ENCODE measurements around the gene EPO. TPM values are rescaled to one million over a fixed set of nuclear protein-coding genes. Genes with fewer than 3 reads are reported as not detected.
"Not testable (repeated sequence)": the region's sequence is repeated elsewhere in the genome, so short reads cannot be mapped to it uniquely, and the experiment has no call there.

EPO gene
- polyA plus RNA-seq, 2 of the 4 experiments (the other 2 are of a cell fraction) = not detected

DNA sequence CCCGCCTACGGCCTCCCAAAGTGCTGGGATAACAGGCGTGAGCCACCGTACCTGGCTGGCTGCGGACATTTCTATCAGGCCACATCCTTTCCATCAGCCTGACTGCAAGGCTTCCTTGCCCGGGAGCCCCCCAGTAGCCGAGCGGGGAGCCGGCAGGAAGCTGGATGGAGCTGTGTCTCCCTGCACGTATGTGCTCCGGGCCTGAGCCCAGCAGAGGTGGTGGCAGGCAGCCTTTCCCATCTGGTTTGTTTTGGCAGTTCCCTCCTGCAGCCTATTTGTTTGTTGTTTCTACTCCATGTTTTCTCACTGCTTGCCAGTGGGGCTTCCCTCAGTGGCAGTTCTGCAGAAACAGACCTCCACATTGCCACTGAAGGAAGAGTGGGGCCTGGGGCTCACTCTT, 8.9 kb upstream of the EPO start:
- 91% methylated on average over 11 of the region's 11 CpGs for WGBS (ENCODE audit: missing lambda C conversion rate)
- H3K4me3 ChIP-seq = no peak overlapping the region
- FAIRE-seq = no peak
- ATAC-seq = no peak
- no peak overlapping the region for H3K4me2 ChIP-seq
- TF ChIP-seq TFCP2L1 (CRISPR knock-in tag; IDR thresholded peaks at IDR 0.05) (no peak), ATOH8 (CRISPR knock-in tag; IDR thresholded peaks at IDR 0.05; ENCODE audit: low read depth) (no peak), ZC3H11A (IDR thresholded peaks at IDR 0.05) (no peak), HMGXB4 (CRISPR knock-in tag; IDR thresholded peaks at IDR 0.05; ENCODE audit: borderline replicate concordance) (no peak), TP53 (CRISPR knock-in tag; IDR thresholded peaks at IDR 0.05) (no peak), EHF (CRISPR knock-in tag; IDR thresholded peaks at IDR 0.05) (no peak), RCOR1 (IDR thresholded peaks at IDR 0.05; ENCODE audit: low read depth, low read length) (no peak), FOXS1 (CRISPR knock-in tag; IDR thresholded peaks at IDR 0.05) (no peak), RARB (CRISPR knock-in tag; IDR thresholded peaks at IDR 0.05) (no peak), POLR2AphosphoS2 (conservative IDR thresholded peaks at IDR 0.05; ENCODE audit: low read length) (no peak), E2F6 (IDR thresholded peaks at IDR 0.05; ENCODE audit: borderline replicate concordance, low read depth) (no peak)
- TF ChIP-seq, protein P1, sequence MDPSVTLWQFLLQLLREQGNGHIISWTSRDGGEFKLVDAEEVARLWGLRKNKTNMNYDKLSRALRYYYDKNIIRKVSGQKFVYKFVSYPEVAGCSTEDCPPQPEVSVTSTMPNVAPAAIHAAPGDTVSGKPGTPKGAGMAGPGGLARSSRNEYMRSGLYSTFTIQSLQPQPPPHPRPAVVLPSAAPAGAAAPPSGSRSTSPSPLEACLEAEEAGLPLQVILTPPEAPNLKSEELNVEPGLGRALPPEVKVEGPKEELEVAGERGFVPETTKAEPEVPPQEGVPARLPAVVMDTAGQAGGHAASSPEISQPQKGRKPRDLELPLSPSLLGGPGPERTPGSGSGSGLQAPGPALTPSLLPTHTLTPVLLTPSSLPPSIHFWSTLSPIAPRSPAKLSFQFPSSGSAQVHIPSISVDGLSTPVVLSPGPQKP (IDR thresholded peaks at IDR 0.05; ENCODE audit: low read depth, low read length) = no peak
- ChIA-PET CTCF (interaction anchor here (1.1 to 12.8 kb wide), 4 partner anchors 12 to 140 kb away, joined by 3 to 266 read pairs (median 10); partner anchors contain the start of genes EPO and SLC12A9), POLR2A (no interaction called here)
- DNase-seq (ENCODE audit: low read depth in 1 of 2, low spot score in 1 of 2) = no peak
- no peak overlapping the region for H3K27ac ChIP-seq
- peaks cover 8% of the 10 kb centered on the region for H3K4me1 ChIP-seq
- no peaks in the 10 kb centered on the region for H3K9me3 ChIP-seq

DNA sequence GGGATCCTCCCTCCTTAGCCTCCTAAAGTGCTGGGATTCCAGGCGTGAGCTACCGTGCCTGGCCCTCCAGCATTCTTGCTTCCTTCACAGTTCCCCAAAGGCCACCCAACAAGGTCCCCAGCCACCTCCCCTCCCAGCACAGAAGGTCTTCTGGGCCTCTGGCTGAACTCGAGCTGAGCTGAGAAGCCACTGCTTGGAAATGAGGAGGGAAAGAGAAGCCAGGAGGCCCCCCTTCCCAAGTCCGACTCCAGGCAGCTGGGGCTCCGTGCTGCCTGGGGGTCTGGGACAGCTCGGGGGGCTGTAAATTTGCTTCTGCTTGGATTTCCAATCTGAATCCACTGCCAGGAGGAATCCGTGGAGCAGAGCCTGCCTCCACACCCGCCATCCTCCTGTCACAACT, 5.5 kb upstream of the EPO start:
- H3K4me1 ChIP-seq = no peaks in the 10 kb centered on the region
- no peak overlapping the region for H3K27ac ChIP-seq
- no peaks in the 10 kb centered on the region for H3K9me3 ChIP-seq
- no peak for ATAC-seq
- 60% methylated on average over 7 of the region's 8 CpGs for WGBS (ENCODE audit: missing lambda C conversion rate)
- no peak overlapping the region for H3K4me2 ChIP-seq
- DNase-seq (ENCODE audit: low read depth in 1 of 2, low spot score in 1 of 2) = no peak
- CTCF ChIA-PET = interaction anchor here (0.6 to 19.8 kb wide), 5 partner anchors 8 to 244 kb away, joined by 3 to 280 read pairs (median 29); partner anchors contain the start of genes POP7 and SLC12A9
- FAIRE-seq = no peak
- H3K4me3 ChIP-seq = no peak overlapping the region
- TF ChIP-seq MYC (IDR thresholded peaks at IDR 0.05; ENCODE audit: borderline replicate concordance, low read length) (no peak), ZSCAN20 (CRISPR knock-in tag; IDR thresholded peaks at IDR 0.05) (no peak), ZFP36 (IDR thresholded peaks at IDR 0.05; ENCODE audit: borderline replicate concordance, partially characterized antibody) (no peak), NPAS2 (CRISPR knock-in tag; IDR thresholded peaks at IDR 0.05; ENCODE audit: borderline replicate concordance) (no peak), CBX2 (IDR thresholded peaks at IDR 0.05; ENCODE audit: borderline replicate concordance, low read depth) (no peak), RFX5 (IDR thresholded peaks at IDR 0.05) (no peak), RCOR1 (IDR thresholded peaks at IDR 0.05; ENCODE audit: low read depth, low read length) (no peak), SMC3 (IDR thresholded peaks at IDR 0.05) (no peak), ZC3H11A (IDR thresholded peaks at IDR 0.05) (no peak)
- TF ChIP-seq, protein P1 (IDR thresholded peaks at IDR 0.05; ENCODE audit: low read depth, low read length) = no peak
- TF ChIP-seq, protein P2, sequence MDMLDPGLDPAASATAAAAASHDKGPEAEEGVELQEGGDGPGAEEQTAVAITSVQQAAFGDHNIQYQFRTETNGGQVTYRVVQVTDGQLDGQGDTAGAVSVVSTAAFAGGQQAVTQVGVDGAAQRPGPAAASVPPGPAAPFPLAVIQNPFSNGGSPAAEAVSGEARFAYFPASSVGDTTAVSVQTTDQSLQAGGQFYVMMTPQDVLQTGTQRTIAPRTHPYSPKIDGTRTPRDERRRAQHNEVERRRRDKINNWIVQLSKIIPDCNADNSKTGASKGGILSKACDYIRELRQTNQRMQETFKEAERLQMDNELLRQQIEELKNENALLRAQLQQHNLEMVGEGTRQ (IDR thresholded peaks at IDR 0.05) = no peak
- TF ChIP-seq, protein P3, sequence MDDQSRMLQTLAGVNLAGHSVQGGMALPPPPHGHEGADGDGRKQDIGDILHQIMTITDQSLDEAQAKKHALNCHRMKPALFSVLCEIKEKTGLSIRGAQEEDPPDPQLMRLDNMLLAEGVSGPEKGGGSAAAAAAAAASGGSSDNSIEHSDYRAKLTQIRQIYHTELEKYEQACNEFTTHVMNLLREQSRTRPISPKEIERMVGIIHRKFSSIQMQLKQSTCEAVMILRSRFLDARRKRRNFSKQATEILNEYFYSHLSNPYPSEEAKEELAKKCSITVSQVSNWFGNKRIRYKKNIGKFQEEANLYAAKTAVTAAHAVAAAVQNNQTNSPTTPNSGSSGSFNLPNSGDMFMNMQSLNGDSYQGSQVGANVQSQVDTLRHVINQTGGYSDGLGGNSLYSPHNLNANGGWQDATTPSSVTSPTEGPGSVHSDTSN (IDR thresholded peaks at IDR 0.05) = no peak
- POLR2A ChIA-PET = interaction anchor here (2.0 kb wide), 1 partner anchor 9 kb away, joined by 6 read pairs; the partner anchor contains the start of gene POP7

DNA sequence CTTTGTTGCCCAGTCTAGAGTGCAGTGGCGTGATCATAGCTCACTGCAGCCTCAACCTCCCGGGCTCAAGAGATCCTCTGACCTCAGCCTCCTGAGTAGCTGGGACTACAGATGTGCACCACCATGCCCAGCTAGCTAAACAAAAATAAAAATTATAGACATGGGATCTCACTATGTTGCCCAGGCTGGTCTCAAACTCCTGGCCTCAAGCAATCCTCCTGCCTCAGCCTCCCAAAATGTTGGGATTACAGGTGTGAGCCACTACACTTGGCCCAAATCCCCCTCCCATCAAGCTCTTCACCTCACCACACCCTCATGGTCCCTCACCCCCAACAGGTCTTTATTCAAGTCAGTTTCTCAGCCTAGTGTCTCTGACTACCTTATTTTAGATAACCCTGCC, 3.2 kb upstream of the EPO start:
- not testable (repeated sequence) for FAIRE-seq

More for the DNA sequence above, 3.2 kb upstream of the EPO start:
- H3K4me2 ChIP-seq; H3K27ac ChIP-seq; DNase-seq (ENCODE audit: low read depth in 1 of 2, low spot score in 1 of 2); H3K9me3 ChIP-seq; H3K4me3 ChIP-seq; ATAC-seq; POLR2A ChIA-PET: not testable (repeated sequence)
- H3K4me1 ChIP-seq = peaks cover 11% of the 10 kb centered on the region; the same call in 2 of the 3 replicates
- CTCF ChIA-PET = interaction anchor here (0.6 to 19.8 kb wide), 10 partner anchors 8 to 1589 kb away, joined by 3 to 280 read pairs (median 4); partner anchors contain the start of genes POP7 and SLC12A9
- 87% methylated on average over 2 of the region's 2 CpGs for WGBS (ENCODE audit: missing lambda C conversion rate)

Measured in A549 (cell line).